ENCODE results near the gene ZNF207. TPM values are rescaled to one million over a fixed set of nuclear protein-coding genes. Genes with fewer than 3 reads are reported as not detected.
"Not testable (repeated sequence)": the region's sequence is repeated elsewhere in the genome, so short reads cannot be mapped to it uniquely, and the experiment has no call there.

Gene ZNF207
- total RNA-seq, 1 donor from 2014 or later: 52.0 TPM

DNA sequence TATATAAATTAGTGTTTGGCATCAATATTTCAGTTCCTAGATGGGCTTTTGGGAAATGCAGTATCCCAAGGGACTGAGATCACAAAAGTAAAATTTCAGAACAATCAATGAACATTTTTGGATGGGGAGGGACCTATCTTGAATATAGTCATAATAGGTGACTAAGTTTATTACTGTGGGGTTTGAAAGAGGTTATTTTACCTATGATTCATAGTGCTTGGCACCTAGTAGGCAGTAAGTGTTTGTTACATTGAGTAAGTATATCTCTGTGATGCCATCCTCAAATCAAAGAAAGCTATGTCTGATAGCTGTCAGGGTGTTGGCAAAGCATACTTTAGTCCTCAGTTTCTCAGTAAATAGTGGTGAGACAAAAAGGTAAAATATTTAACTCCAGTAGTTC lies 36.9 kb downstream of the ZNF207 start:
- no peak for DNase-seq (ENCODE audit: low read depth in 2 of 2)

- not testable (repeated sequence) for DNase-seq (ENCODE audit: low read depth in 2 of 2)
Measured at GRCh38 chr17:32388128-32388527, 38.2 kb downstream of the ZNF207 start.

DNA sequence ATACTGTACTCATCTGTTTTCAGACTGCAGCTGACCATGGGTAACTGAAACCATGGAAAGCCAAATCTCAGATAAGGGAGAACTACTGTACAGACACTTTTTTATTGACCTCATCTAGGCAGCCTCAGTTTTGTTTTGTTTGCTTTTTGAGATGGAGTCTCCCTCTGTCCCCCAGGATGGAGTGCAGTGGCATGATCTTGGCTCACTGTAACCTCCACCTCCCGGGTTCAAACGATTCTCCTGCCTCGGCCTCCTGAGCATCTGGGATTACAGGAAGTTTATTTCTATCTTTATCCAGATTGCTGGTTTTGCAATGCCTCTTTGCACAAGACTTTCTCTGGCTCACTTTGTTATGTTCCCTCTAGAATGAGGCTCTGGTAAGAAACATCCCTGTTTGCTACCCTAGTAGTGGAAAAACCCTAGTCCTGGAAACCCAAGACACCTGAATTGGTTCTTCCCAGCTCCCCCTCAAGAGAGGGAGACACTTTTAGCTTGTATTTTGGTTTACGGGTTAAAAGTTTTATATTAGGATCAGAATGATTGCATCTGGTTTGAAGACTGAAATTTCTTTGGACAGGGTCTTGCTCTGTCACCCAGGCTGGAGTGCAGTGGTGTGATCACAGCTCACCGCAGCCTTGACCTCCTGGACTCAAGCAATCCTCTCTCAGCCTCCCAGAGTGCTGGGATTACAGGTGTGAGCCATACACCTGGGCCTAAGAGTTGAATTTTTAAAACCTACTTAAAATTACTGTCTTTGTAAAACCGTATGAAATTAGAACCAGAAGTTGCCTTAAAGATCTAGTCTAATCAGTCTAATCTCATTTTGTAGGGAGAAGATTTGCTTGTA lies 38.9 kb downstream of the ZNF207 start:
- DNase-seq (ENCODE audit: low read depth in 2 of 2): no peak

- DNase-seq (ENCODE audit: low read depth in 2 of 2): no peak
Measured at GRCh38 chr17:32393904-32394303, 43.9 kb downstream of the ZNF207 start.

GRCh38 chr17:32396343-32396742 lies 46.4 kb downstream of the ZNF207 start:
- DNase-seq (ENCODE audit: low read depth in 2 of 2): no peak

DNA sequence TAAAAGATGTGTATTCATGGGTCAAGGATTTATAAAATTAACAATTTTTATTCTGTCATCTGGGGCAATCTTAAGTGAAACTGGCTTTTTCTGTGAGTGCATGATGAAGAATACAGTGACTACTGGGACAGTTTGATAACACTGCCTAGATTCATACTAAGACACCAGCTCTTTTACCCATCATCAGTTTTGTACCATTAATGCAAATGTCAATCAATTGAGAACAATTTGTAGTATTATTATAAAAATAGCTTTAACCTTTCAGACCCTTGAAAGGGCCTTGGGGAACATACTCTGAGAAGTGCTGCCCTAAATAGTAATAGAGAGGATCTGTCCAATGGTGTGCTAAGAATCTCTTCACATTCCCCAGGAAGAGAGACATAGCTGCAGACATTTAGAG lies 49.0 kb downstream of the ZNF207 start:
- DNase-seq (ENCODE audit: low read depth in 2 of 2): no peak

DNA sequence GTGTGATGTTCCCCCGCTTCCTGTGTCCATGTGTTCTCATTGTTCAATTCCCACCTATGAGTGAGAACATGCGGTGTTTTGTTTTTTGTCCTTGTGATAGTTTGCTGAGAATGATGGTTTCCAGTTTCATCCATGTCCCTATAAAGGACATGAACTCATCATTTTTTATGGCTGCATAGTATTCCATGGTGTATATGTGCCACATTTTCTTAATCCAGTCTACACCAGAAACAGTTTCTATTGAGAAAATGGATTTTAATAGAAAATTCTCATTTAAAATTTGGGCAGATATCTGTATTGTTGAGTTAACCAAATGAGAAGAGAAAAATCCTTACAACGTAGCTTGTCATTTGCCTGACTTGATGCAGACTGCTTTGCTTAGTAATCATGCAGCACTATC lies 60.1 kb downstream of the ZNF207 start:
- DNase-seq (ENCODE audit: low read depth in 2 of 2): not testable (repeated sequence)

DNA sequence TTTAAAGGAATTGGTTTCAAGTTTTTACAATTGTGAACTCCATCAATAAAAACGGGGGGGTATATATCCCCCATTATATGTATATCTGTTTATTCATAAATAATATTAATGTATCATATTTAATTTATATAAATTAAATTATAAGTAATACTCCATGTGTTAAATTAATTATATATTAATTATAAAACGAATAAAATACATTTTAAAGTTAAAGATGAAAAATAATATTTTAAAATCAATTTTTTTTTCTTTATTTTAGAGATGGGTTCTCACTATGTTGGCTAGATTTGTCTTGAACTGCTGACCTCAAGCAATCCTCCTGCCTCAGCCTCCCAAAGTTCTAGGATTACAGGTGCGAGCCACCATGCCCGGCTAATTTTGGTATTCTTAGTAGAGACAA lies 76.9 kb downstream of the ZNF207 start:
- DNase-seq (ENCODE audit: low read depth in 2 of 2): no peak

DNA sequence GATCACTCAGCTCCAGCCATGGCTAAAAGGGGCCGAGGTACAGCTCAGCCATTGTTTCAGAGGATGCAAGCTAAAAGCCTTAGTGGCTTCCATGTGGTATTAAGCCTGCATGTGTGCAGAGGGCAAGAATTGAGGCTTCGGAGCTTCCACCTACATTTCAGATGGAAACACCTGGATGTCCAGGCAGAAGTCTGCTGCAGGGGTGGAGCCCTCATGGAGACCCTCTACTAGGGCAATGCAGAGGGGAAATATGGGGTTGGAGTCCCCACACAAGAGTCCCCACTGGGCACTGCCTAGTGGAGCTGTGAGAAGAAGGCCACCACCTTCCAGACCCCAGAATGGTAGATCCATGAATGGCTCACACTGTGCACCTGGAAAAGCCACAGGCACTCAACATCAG lies 79.6 kb downstream of the ZNF207 start:
- DNase-seq (ENCODE audit: low read depth in 2 of 2): no peak

Other genes with a start within 250 kb of the ZNF207 start
- 22.7 and 30.8 TPM in 2 replicates for gene RHOT1, start 207.7 kb upstream of the ZNF207 start, total RNA-seq
- under 0.01 TPM in 1 of 2 replicates, not detected in the other for gene RHBDL3, start 84.3 kb upstream of the ZNF207 start, total RNA-seq
- 27.5 and 30.6 TPM in 2 replicates for gene C17orf75, start 8.0 kb upstream of the ZNF207 start, total RNA-seq
- 69.8 and 79.5 TPM in 2 replicates for gene PSMD11, start 94.4 kb downstream of the ZNF207 start, total RNA-seq
- gene CDK5R1, start 136.8 kb downstream of the ZNF207 start, total RNA-seq: 1.3 and 2.2 TPM in 2 replicates